8988T (cell line): ENCODE measurements around the gene RASAL1.
"Not testable (repeated sequence)": the region's sequence is repeated elsewhere in the genome, so short reads cannot be mapped to it uniquely, and the experiment has no call there.

Experiments used
- DNase-seq: peaks from one replicate; pipeline ENCODE4 v3.0.0; 2011

RASAL1 gene

DNA sequence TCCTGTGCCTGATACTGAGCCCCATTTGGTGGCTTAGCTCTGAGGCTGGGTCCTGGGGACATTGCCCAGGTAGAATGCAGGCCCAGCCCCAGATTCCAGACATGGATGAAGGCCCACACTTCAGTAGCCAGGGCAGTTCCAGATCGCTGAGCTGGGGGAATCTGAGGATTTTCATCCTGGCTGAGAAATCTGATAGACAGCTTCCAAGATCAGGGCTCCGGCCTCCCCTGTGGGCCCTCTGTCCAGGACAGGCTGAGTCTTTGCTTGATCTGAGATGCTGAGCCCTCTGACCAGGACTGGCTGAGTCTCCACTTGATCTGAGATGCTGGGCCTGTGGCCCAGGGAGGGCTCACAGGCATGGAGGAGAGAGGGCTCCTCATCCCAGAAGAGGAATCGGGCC lies 3.3 kb upstream of the RASAL1 start:
- no peak for DNase-seq

DNA sequence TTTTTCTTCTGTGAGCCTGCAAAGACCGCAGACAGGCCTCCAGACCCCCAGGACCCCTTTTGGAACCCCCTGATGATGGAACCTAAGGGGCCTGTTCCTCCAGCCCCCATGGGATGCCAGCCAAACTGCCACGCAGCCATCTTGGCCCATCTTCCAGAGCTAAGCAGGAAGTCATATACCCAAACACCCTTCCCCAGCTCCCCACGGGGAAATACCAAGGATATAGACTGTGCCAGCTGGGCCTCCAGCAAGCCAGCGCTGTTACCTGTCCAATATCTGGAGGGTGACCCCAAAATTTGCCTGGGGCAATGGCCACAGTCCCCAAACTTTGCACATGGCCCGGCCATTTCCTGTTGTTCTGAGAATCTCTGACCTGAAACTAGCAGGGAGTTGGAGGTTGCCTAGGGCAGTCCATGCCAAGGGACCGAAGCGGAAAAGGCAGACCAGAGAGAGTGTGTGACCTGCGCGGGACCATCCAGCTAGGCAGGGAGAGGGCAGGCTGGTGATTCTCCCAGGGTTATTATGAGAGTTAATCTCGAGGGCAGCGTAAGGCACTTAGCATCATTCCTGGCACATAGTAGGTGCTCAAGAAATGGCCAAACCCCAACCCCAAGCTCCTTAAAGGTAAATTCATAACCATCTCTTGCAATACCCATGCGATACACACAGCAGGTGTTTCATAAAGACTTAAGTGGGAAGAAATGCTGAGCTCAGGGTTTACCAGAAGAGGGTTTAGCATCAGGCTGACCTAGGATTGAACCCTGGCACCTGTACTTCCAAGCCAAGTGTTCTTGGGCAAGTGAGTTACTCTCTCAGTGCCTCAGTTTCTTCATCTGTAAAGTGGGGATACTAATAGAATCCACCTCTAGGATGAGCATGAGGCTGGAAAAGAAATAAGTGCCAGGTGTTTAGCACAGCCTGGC lies 2.6 kb upstream of the RASAL1 start:
- DNase-seq = no peak

DNA sequence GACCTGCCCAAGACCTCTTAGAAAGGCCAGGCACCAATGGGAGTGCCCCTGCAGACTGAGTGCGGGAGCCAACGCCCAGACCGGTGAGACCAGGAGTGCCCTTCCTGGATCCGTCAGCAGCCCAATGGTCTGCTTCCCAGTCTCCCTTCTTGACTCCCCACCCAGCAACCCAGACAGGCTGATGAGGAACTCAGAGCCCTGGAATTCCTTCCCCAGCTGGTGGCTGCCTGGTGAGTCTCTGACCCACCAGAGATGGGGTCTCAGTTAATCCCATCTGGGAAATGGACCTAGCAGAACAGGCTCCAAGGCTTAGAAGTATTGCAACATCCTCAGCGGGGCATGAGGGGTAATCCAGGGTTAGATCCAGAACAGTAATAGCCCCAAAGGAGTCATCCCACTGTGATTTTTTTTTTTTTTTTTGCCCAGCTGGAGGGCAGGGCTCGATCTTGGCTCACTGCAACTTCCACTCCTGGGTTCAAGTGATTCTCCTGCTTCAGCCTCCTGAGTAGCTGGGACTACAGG lies 1.5 kb upstream of the RASAL1 start:
- DNase-seq = no peak

DNA sequence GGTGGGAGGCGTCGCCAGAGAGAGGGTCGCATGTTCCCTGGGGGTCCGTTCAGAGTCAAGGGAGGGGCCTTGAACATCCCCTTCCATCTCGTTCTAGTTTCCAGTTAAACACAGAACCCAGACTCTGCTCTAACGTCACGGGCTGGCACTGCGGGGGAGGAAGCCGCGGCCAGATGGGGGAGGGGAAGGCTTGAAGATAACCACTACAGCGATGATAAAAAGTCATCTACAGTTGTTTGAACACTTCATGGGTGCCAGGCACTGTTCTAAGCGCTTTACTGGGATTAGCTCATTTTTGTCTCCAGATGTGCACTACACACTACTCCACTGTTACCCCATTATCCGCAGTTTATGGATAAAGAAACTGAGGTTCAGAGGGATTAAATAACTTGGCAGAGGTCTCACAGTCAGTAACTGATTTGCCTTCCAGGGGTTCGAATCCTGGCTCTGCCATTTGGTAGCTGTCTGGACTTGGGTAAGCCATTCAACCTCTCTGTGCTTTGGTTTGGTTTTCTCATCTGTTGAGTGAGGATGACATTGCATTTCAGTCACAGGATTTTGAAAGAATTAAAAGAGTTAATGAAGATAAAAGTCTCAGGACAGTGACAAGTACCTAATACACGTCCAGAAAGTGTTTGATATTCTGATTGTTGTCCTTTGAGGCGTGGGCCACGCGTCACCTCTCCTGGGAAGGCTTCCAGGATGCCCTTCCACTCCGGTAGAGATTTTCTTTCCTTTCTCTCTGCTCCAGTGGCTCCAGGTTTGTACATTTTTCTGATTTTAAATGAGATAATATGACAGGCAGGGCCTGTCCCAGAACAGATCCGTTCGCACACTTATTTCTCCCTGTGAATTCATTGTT lies 798 bp upstream of the RASAL1 start:
- DNase-seq = no peak

DNA sequence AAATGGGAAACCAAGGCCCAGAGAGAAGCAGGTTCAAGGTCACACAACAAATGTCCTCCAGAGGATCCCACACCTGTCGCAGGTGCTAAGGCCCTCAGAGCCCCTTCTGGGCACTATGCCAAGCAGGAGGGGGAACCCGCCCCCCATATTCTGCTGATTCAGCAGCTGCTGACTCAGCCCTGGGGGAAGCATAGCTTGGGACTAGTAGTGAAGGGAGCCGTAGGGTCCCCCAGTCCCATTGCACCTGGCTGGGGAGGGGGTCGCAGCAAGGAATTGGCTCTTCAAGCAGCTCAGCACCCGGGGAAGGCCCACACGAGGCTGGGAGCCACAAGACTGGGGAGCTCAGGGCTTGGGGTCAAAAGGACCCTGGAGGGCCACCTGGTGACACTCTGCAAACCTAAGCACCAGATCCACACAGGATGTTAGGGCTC lies 1.0 kb downstream of the RASAL1 start:
- no peak for DNase-seq

DNA sequence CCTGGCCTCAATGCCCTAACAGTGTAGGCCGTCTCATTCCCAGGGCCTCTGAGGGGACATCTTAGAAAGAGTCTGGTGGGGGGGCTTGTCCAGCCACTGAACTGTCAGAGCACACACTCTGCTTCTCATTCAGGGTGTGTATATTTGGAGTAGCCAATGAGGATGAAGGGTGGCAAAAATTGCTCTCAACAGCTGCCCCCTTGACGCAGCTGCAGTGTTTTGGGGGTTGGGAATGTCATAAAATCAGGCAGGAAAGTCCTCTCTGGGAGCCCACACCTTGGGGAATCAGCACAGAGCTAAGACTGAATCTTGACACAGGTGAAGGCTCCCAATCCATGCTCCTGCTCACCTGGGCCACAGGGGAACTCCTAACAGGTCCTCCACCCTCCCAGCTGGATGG lies 1.5 kb downstream of the RASAL1 start:
- no peak for DNase-seq

DNA sequence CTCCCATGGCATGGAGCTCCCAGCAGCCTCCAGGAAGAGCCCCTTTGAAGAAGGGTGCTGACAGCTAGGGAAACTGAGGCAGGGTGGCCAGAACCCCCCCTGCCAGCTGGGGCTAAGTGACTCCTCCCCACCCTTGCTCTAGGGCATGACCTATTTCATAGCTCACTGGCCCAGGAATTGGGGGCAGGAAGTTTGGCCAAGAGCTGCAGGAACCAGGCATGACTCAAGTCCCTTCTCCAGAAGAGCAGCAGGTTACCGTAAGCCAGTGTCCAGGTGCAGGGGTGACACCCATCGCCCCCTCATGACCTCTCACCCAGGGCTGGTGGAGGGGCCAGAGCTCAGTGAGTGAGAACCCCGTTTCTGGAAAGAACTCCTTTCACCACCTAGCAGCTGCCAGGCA lies 1.9 kb downstream of the RASAL1 start:
- DNase-seq = no peak

DNA sequence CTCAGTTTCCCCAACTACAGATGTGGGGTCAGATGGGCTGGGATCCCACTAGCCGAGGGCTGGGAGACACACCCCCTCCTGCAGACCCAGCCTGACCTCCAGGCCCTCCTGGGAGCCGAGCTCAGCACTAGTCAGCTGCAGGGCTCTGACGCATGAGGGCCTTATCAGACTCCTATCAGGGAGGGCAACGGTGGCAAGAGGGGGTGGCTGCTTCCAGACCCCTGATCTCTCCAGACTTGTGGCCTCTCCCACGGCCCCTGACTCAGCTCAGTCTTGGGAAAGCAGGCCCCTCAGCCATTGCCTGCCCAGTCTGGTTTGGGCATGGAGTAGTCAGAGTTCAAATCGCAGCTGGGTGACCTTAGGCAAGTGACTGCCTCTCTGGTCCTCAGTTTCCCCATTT lies 2.5 kb downstream of the RASAL1 start:
- no peak for DNase-seq

DNA sequence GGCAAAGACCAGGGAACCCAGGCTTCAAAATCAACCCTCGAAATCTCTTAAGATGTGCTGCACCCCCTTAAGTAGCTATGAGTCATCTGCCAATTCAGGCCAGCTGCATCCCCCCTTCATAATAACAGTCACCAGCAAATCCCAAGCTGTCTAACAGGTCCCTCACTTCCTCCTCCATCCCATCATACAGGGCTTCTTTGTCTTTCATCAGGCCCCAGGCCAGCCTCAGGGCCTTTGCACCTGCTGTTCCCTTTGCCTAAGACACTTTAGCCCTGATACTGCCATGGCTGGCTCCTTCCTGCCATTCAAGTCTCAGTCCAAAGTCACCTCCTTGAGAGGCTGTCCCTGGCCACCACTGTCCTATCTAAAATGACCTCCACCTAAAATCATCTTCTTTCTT lies 4.0 kb downstream of the RASAL1 start:
- DNase-seq = no peak

DNA sequence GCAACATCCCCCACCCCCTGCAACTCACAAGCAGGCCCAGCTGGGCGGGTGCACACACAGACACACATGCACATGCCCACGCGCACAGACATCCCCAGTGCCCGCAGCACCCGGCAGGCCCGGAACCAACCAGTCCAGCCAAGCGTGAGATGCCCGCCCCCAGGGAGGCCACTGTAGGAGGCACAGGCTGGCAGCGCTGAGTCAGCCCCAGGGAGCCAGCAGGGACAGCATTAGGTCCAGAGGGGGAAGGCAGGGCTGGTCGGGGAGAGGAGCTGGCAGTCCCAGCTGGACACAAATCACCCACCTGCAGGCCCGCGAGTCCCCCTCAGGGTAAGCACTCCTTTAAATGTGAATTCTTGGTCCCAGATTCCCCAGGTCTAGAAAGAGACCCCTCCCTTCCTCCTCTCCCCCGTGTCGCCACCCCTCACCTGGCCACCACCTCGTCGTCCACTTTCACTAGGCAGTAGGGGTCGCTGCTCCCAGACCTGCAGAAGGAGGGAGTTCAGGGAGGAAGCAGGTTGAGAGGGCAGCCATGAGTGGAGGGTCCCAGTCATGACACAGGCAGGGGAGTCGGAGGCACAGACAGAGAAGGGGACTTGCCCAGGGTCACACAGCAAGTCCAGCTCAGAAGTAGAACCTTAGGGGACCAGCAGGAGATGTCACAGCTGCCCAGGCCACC lies 5.0 kb downstream of the RASAL1 start:
- peak; percentile 65 for DNase-seq

DNA sequence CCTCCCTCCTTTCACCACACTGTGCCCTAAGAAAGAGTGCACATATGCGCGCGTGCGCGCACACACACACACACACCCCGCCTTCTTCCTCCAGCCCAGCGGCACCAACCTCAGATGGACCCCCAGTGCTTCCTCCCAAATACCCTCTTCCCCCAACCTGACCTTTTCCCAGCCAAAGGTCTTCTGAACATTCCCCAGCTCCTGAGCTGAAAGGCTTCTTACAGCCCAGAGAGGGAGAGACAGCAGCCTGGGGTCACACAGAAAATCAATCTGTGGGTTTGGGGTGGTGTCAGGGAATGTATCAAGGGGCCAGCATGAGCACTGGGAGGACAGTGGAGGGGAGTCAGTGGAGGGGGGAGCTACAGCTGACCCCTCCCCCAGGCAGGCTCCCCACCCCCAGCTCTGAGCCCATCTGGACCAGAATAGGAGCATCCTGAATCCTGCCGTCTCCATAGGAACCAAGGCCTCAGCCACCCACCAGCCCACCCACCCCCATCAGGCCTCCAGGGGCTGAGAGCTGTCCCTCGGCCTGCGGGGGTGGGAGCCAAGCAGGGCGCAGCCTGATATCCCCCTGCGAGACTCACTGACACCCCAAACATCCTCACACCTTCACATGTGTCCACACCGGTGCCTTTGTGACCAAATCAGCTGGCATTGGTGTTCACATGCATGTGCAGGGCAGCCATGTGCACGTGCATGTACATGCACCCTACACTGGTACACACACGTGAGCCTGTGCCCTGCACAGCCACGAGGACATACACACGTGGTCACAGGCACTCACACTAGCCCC lies 5.7 kb downstream of the RASAL1 start:
- no peak for DNase-seq

DNA sequence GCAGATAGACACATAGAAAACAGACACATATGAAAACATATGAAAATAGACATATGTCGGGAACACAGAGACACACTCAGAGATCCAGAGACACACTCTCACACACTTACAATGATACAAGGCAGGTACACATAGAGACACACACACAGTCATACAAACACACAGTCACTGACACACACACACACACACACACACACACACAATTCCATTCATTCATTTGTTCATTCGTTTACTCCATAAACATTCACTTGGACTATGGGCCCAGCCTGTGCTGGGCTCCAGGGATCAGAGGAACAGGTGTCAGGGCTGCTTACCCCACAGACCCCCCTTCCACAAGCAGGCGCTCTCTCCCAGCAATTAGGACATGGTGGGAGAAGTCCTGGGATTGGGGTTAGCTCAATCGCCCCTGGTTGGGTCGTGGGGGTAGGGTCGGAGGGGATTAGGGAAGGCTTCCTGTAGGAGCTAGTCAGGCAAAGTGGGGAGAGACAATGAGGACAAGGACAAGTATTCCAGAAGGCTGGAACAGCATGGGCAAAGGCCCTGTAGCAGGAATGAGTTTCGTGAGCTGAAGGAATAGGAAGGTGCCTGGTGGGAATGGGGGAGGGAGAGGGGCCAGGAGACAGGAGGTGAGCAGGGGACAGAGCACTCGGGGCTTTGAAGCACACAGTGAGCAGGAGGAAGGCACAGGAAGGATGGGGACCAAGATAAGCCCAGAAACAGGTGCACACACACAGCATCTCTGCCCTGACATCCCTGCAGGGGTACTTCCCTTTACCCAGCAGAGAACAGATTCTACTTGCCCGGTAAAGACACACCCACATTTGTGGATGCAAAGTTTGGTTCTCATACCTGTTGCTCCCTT lies 6.5 kb downstream of the RASAL1 start:
- DNase-seq = no peak

DNA sequence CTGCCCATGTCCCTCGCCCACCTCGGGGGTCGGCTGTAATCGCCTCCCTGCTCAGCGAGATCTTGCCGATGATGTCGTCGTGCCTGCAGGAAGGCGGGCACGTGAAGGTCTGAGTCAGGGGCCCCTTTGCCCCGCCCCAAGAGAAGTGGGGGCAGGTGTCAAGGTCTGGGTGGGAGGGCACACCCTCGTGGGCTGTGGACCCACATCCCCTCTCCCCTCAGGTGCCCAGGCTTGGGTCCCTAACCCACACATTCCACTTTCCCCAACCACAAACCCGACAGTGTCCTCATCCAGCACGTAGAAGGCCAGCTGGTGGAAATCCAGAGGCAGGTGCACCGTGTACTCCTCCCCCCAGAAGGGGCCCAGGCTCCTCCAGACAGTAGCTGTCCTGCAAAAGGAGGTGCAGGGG lies 7.8 kb downstream of the RASAL1 start:
- DNase-seq = no peak

DNA sequence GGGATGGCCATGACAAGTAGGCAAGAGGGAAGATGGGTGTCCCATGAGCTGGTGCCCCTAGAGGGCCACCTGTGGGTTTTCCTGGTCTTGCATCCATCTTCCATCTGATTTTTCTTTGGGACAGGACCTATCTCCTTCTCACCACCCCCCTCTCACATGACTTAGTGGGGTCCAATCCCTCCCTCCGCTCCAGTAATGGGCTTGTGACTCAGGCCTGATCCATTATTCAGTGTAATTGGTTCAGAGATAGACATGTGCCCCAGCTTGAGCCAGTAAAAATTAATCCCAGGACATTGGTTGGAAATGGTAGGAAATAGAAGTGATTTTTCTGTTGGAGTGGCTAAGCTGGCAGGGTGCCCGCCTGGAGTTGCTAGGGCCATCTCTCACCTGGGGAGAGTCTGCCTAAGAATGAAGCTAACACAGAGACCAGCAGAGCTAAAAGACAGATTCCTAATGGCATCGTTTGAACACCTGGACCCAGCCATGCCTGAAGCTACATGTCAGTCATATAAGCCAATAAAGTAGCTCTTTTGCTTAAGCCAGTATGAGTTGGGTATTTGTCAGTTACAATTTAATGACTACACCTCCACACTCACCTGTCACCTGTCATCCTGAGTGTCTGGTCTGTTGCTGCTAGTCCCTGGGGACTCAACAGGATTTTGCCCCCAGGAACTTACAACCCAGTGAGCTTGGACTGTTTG lies 14.7 kb downstream of the RASAL1 start:
- DNase-seq = no peak

DNA sequence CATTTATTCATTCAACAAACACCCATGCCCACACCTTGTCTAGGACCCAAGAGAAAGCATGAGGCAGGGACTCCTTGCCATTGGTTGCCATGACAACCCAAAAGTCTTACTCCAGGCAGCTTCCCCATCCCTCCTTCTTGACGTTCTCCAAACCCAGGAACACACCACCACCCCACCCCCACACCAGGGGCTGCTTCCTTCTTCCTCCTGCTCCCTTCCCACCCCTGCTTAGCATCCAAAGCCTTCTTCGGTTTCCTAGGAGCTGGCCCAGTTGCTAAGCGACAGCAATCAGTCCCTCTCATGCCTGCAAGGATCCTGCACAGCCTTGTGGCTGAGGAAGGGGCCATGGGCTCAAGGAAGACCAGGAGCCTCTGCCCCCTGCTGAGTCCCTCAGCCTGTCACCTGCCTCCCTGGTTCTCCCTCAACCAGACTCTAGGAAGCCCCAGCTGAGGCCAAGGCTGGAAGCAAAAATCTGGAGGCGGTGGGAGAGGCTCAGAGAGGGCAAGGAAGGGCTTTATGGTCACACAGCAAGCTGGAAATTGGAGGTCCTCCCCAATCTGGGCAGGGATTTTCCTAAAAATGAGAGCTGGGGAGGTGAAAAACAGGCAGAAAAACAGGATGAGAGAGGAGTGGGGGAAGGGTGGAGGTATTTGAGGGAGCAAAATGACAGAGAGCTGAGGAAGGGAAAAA lies 15.4 kb downstream of the RASAL1 start:
- no peak for DNase-seq

DNA sequence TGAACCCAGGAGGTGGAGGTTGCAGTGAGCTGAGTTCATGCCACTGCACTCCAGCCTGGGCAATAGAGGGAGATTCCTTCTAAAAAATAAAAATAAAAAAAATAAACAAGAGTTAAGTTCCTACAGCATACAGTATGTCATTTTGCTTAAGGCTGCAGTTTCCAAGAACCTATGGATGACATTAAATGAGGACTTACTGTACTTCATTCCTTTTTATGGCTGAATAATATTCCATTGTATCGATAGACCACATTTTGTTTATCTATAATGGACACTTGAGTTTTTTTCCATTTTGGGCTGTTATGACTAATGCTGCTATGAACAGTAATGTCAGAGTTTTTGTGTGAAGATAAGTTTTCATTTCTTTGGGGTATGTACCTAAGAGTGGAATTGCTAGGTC lies 17.4 kb downstream of the RASAL1 start:
- no peak for DNase-seq

DNA sequence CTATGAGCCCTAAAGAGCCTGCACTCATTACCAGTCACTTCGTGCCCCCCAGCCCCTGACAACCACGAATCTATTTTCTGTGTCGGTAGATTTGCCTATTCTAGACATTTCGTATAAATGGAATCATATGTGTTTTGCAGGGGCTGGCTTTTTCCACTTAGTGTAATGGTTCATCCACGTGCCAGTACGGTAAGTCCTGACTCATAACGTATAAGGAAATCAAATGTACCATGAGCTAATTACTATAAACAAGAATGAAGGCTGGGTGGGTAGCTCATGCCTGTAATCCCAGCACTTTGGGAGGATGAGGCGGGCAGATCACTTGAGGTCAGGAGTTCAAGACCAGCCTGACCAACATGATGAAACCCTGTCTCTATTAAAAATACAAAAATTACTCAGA lies 17.9 kb downstream of the RASAL1 start:
- DNase-seq = not testable (repeated sequence)

DNA sequence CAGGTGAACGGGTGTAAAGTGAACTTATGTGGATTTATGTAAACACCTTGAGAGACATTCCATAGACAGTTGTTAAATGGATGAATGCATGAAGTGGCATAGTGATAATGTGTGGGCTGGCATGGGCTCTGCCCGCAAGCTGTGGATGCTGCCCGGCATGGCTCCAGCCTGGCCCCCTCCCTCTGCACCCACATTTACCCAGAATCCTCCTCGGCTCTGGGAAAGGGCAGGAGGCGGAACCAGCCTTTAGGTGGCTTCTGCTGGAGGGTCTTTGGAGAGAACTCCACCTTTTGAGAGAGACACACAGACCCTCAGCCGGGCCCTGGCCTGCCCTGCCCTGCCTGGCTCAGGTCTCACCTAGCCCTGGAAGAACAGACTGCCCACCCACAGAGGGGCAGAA lies 18.7 kb downstream of the RASAL1 start:
- DNase-seq = no peak

DNA sequence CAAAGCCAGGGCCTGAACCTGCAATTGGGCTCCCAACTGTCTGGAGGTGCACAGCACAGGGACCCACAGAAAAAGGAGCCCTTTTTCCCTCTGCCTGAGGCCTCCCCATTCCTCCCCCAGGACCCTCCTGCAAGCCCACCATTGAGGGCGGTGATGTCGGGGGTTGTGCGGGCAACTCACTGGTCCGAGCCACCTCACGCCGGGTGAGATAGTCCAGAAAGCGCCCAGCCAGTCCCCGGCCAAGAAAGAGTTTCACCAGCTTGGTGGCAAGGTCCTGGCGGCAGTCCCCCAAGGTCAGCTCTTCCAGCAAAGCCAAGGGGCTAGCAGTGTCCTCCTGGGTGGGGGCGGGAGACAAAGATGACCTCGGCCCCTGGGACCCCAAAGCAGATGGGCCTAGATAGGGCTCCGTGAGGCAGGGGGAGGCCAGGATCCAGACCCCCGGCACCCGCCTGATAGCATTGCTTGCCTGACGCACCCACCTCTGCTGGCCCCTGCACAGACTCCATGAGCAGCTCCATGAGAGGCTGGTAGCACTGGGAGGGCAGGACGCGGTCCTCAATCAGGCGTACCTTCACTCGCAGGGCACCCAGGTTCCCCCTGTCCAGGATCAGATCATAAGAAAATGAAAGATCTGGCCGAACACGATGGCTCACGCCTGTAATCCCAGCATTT lies 20.0 kb downstream of the RASAL1 start:
- DNase-seq = no peak
